SU-DHL-6 (cell line): ENCODE results near the gene STOM.

Experiments
- CTCF ChIP-seq: fragments of 200-600 bp; sonication (generic); IDR thresholded peaks from one replicate; pipeline ENCODE4 v1.5.1; 2017; ENCODE audit warnings: antibody characterized with exemption, mild to moderate bottlenecking, low read length, moderate library complexity; ENCODE audit not compliant: insufficient read depth, poor library complexity, severe bottlenecking
- EZH2phosphoT487 ChIP-seq: fragments of 200-600 bp; sonication (generic), shearing (Covaris generic); conservative IDR thresholded peaks from 2 replicates; pipeline ENCODE4 v1.6.1; 2018; ENCODE audit warnings: mild to moderate bottlenecking, antibody characterized with exemption, low read length, moderate library complexity, mixed read lengths

- no peak for TF ChIP-seq CTCF
- no peak for TF ChIP-seq EZH2phosphoT487
Measured at GRCh38 chr9:121318631-121319382, 51.2 kb downstream of the STOM start.
